WTC11 (cell line): Measurements from ENCODE around the gene CTTNBP2. TPM values are rescaled to one million over a fixed set of nuclear protein-coding genes. Genes with fewer than 3 reads are reported as not detected.

ENCODE experiments used
- ATAC-seq: fragments of 200-7000 bp; cut with Tn5 transposase; 2 replicates; pipeline ENCODE4 v1.10.0; 2021; ENCODE audit warnings: mild to moderate bottlenecking, moderate library complexity
- CTCF ChIA-PET: fragments of 300-600 bp; sonication (Branson Sonifier 250); formaldehyde crosslinking; loops from one replicate; lab custom pipeline; 2021; ENCODE audit warnings: antibody characterized with exemption; lab: Charles Lee
- POLR2A ChIA-PET: fragments of 350-600 bp; sonication (Branson Sonifier 250); formaldehyde crosslinking; loops from one replicate; lab custom pipeline; 2021; ENCODE audit warnings: antibody characterized with exemption; lab: Charles Lee
- DNase-seq: peaks from one replicate; pipeline ENCODE4 v3.0.0; 2021; ENCODE audit warnings: low spot score
- H3K27ac Mint-ChIP-seq: 2 replicates; pipeline ENCODE4 v1.8.0; 2021; ENCODE audit warnings: mixed read lengths
- H3K27me3 Mint-ChIP-seq: 2 replicates; pipeline ENCODE4 v1.8.0; 2021; ENCODE audit warnings: low read depth, mild to moderate bottlenecking, moderate library complexity, mixed read lengths
- H3K36me3 Mint-ChIP-seq: 2 replicates; pipeline ENCODE4 v1.8.0; 2021; ENCODE audit warnings: mixed read lengths
- H3K4me1 Mint-ChIP-seq: 2 replicates; pipeline ENCODE4 v1.8.0; 2022; ENCODE audit warnings: mixed read lengths
- H3K4me3 Mint-ChIP-seq: 2 replicates; pipeline ENCODE4 v1.8.0; 2021; ENCODE audit warnings: mild to moderate bottlenecking, moderate library complexity, mixed read lengths
- H3K9me3 Mint-ChIP-seq: 2 replicates; pipeline ENCODE4 v1.8.0; 2021; ENCODE audit warnings: mixed read lengths
- FOXJ3 ChIP-seq: sonication (generic); formaldehyde crosslinking; IDR thresholded peaks from 2 replicates; pipeline ENCODE4 v1.9.0; 2021; ENCODE audit warnings: missing genetic modification reagents, mild to moderate bottlenecking, borderline replicate concordance
- GTF2I ChIP-seq: fragments of 250-450 bp; sonication (Bioruptor Pico); conservative IDR thresholded peaks from 2 replicates; pipeline ENCODE4 v1.4.0; 2021; ENCODE audit warnings: mild to moderate bottlenecking
- JAZF1 ChIP-seq: fragments of 250-450 bp; sonication (Bioruptor Pico); IDR thresholded peaks from 2 replicates; pipeline ENCODE4 v1.9.0; 2021; ENCODE audit warnings: moderate library complexity, mild to moderate bottlenecking, inconsistent platforms
- MXD4 ChIP-seq: fragments of 250-450 bp; sonication (Bioruptor Pico); IDR thresholded peaks from 2 replicates; pipeline ENCODE4 v1.8.0; 2021; ENCODE audit warnings: mild to moderate bottlenecking, moderate library complexity, borderline replicate concordance
- RORB ChIP-seq: fragments of 250-450 bp; sonication (Bioruptor Pico); IDR thresholded peaks from 2 replicates; pipeline ENCODE4 v1.9.0; 2021; ENCODE audit warnings: mild to moderate bottlenecking
- SMAD3 ChIP-seq: sonication (generic); formaldehyde crosslinking; IDR thresholded peaks from 2 replicates; pipeline ENCODE4 v1.8.0; 2022; ENCODE audit warnings: missing genetic modification reagents, mild to moderate bottlenecking, borderline replicate concordance
- ZNF396 ChIP-seq: fragments of 250-450 bp; sonication (Bioruptor Pico); IDR thresholded peaks from 2 replicates; pipeline ENCODE4 v1.8.0; 2021; ENCODE audit warnings: mild to moderate bottlenecking, moderate library complexity, borderline replicate concordance
- total RNA-seq: library from RNA; stranded (reverse); gene quantifications from 3 replicates; pipeline ENCODE4 v1.2.3, GENCODE V29; 2021
- TF ChIP-seq, protein P1 (sequence below): sonication (generic); formaldehyde crosslinking; IDR thresholded peaks from 2 replicates; pipeline ENCODE4 v1.8.1; 2022; ENCODE audit warnings: low read depth, missing genetic modification reagents, borderline replicate concordance
- TF ChIP-seq, protein P2 (sequence below): sonication (generic); formaldehyde crosslinking; IDR thresholded peaks from 2 replicates; pipeline ENCODE4 v1.8.1; 2022; ENCODE audit warnings: mild to moderate bottlenecking, moderate library complexity, missing genetic modification reagents
- TF ChIP-seq, protein P3 (sequence below): sonication (generic); formaldehyde crosslinking; IDR thresholded peaks from 2 replicates; pipeline ENCODE4 v1.8.1; 2023; ENCODE audit warnings: mild to moderate bottlenecking, missing genetic modification reagents
- TF ChIP-seq, protein P4 (sequence below): sonication (generic); formaldehyde crosslinking; IDR thresholded peaks from 2 replicates; pipeline ENCODE4 v1.8.0; 2022; ENCODE audit warnings: mild to moderate bottlenecking, missing genetic modification reagents
- TF ChIP-seq, protein P5 (sequence below): sonication (generic); formaldehyde crosslinking; conservative IDR thresholded peaks from 2 replicates; pipeline ENCODE4 v1.8.1; 2023; ENCODE audit warnings: mild to moderate bottlenecking, low read depth, missing genetic modification reagents, moderate library complexity
- TF ChIP-seq, protein P6 (sequence below): sonication (generic); formaldehyde crosslinking; IDR thresholded peaks from 2 replicates; pipeline ENCODE4 v1.8.1; 2023; ENCODE audit warnings: mild to moderate bottlenecking, missing genetic modification reagents
- TF ChIP-seq, protein P7 (sequence below): fragments of 250-450 bp; sonication (Bioruptor Pico); IDR thresholded peaks from 2 replicates; pipeline ENCODE4 v1.9.0; 2021; ENCODE audit warnings: mild to moderate bottlenecking, borderline replicate concordance

CTTNBP2 gene
- total RNA-seq, 1 experiment from 2014 or later, result 22.1 TPM

DNA sequence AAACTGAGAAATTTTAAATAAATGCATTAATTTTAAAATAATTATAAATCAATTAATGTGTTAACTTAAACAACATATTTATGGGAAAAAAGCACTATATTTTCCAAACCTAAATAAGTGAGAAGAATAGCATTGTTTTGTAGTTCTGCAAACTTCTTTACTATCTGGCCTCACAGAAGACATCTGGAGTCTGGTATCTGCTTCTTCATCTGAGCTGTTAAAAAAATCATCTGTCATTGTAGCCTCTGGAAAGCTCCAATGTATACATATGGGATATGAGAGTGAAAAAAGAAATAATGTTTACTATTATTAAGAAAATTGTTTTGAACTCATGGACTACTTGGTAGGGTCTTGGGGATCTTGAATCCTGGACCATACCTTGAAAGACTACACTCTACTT, 32.2 kb downstream of the CTTNBP2 start (continued):
- TF ChIP-seq, protein P1, sequence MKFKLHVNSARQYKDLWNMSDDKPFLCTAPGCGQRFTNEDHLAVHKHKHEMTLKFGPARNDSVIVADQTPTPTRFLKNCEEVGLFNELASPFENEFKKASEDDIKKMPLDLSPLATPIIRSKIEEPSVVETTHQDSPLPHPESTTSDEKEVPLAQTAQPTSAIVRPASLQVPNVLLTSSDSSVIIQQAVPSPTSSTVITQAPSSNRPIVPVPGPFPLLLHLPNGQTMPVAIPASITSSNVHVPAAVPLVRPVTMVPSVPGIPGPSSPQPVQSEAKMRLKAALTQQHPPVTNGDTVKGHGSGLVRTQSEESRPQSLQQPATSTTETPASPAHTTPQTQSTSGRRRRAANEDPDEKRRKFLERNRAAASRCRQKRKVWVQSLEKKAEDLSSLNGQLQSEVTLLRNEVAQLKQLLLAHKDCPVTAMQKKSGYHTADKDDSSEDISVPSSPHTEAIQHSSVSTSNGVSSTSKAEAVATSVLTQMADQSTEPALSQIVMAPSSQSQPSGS, result no peak
- TF ChIP-seq ZNF396 (CRISPR knock-in tag), result no peak
- TF ChIP-seq FOXJ3, result no peak
- TF ChIP-seq, all 79 proteins: peak for 0

DNA sequence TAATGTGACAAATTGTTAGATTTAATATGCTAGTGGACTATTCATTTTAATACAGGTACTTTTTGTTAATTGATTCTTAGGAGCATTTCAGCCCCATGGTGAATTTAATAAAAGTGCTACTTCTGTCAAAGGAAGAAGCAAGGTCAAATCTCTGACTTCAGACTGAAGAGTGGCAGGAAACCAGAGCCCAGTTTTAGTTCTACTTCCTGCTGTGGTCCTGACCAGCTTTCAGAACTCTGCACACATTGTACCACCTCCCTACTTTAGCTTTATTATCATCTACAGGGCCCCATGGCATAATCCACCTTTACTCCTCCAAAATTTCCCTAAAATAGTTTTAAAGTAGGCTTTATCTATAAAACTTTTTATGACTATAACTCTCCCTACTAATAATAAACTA, 33.7 kb downstream of the CTTNBP2 start:
- DNase-seq, result no peak
- no peak for TF ChIP-seq RORB
- TF ChIP-seq, protein P2, sequence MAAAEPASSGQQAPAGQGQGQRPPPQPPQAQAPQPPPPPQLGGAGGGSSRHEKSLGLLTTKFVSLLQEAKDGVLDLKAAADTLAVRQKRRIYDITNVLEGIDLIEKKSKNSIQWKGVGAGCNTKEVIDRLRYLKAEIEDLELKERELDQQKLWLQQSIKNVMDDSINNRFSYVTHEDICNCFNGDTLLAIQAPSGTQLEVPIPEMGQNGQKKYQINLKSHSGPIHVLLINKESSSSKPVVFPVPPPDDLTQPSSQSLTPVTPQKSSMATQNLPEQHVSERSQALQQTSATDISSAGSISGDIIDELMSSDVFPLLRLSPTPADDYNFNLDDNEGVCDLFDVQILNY (CRISPR knock-in tag), result no peak
- TF ChIP-seq, protein P3, sequence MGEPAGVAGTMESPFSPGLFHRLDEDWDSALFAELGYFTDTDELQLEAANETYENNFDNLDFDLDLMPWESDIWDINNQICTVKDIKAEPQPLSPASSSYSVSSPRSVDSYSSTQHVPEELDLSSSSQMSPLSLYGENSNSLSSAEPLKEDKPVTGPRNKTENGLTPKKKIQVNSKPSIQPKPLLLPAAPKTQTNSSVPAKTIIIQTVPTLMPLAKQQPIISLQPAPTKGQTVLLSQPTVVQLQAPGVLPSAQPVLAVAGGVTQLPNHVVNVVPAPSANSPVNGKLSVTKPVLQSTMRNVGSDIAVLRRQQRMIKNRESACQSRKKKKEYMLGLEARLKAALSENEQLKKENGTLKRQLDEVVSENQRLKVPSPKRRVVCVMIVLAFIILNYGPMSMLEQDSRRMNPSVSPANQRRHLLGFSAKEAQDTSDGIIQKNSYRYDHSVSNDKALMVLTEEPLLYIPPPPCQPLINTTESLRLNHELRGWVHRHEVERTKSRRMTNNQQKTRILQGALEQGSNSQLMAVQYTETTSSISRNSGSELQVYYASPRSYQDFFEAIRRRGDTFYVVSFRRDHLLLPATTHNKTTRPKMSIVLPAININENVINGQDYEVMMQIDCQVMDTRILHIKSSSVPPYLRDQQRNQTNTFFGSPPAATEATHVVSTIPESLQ (CRISPR knock-in tag), result no peak
- no peak for TF ChIP-seq JAZF1 (CRISPR knock-in tag)
- TF ChIP-seq, protein P4, sequence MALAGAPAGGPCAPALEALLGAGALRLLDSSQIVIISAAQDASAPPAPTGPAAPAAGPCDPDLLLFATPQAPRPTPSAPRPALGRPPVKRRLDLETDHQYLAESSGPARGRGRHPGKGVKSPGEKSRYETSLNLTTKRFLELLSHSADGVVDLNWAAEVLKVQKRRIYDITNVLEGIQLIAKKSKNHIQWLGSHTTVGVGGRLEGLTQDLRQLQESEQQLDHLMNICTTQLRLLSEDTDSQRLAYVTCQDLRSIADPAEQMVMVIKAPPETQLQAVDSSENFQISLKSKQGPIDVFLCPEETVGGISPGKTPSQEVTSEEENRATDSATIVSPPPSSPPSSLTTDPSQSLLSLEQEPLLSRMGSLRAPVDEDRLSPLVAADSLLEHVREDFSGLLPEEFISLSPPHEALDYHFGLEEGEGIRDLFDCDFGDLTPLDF (CRISPR knock-in tag), result no peak
- TF ChIP-seq, protein P5, sequence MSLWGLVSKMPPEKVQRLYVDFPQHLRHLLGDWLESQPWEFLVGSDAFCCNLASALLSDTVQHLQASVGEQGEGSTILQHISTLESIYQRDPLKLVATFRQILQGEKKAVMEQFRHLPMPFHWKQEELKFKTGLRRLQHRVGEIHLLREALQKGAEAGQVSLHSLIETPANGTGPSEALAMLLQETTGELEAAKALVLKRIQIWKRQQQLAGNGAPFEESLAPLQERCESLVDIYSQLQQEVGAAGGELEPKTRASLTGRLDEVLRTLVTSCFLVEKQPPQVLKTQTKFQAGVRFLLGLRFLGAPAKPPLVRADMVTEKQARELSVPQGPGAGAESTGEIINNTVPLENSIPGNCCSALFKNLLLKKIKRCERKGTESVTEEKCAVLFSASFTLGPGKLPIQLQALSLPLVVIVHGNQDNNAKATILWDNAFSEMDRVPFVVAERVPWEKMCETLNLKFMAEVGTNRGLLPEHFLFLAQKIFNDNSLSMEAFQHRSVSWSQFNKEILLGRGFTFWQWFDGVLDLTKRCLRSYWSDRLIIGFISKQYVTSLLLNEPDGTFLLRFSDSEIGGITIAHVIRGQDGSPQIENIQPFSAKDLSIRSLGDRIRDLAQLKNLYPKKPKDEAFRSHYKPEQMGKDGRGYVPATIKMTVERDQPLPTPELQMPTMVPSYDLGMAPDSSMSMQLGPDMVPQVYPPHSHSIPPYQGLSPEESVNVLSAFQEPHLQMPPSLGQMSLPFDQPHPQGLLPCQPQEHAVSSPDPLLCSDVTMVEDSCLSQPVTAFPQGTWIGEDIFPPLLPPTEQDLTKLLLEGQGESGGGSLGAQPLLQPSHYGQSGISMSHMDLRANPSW (CRISPR knock-in tag), result no peak
- TF ChIP-seq MXD4 (CRISPR knock-in tag), result no peak
- no peak for TF ChIP-seq SMAD3
- no peak for TF ChIP-seq GTF2I (CRISPR knock-in tag)
- TF ChIP-seq, protein P6, sequence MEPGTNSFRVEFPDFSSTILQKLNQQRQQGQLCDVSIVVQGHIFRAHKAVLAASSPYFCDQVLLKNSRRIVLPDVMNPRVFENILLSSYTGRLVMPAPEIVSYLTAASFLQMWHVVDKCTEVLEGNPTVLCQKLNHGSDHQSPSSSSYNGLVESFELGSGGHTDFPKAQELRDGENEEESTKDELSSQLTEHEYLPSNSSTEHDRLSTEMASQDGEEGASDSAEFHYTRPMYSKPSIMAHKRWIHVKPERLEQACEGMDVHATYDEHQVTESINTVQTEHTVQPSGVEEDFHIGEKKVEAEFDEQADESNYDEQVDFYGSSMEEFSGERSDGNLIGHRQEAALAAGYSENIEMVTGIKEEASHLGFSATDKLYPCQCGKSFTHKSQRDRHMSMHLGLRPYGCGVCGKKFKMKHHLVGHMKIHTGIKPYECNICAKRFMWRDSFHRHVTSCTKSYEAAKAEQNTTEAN (CRISPR knock-in tag), result no peak
- TF ChIP-seq, protein P7, sequence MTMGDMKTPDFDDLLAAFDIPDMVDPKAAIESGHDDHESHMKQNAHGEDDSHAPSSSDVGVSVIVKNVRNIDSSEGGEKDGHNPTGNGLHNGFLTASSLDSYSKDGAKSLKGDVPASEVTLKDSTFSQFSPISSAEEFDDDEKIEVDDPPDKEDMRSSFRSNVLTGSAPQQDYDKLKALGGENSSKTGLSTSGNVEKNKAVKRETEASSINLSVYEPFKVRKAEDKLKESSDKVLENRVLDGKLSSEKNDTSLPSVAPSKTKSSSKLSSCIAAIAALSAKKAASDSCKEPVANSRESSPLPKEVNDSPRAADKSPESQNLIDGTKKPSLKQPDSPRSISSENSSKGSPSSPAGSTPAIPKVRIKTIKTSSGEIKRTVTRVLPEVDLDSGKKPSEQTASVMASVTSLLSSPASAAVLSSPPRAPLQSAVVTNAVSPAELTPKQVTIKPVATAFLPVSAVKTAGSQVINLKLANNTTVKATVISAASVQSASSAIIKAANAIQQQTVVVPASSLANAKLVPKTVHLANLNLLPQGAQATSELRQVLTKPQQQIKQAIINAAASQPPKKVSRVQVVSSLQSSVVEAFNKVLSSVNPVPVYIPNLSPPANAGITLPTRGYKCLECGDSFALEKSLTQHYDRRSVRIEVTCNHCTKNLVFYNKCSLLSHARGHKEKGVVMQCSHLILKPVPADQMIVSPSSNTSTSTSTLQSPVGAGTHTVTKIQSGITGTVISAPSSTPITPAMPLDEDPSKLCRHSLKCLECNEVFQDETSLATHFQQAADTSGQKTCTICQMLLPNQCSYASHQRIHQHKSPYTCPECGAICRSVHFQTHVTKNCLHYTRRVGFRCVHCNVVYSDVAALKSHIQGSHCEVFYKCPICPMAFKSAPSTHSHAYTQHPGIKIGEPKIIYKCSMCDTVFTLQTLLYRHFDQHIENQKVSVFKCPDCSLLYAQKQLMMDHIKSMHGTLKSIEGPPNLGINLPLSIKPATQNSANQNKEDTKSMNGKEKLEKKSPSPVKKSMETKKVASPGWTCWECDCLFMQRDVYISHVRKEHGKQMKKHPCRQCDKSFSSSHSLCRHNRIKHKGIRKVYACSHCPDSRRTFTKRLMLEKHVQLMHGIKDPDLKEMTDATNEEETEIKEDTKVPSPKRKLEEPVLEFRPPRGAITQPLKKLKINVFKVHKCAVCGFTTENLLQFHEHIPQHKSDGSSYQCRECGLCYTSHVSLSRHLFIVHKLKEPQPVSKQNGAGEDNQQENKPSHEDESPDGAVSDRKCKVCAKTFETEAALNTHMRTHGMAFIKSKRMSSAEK, result no peak
- TF ChIP-seq, all 79 proteins: peak for 0
- H3K27me3 Mint-ChIP-seq, result no peaks in the 10 kb centered on the region
- CTCF ChIA-PET, result no interaction called here
- ATAC-seq, result no peak
- peaks cover 21% of the 10 kb centered on the region for H3K36me3 Mint-ChIP-seq
- no peak overlapping the region for H3K27ac Mint-ChIP-seq
- POLR2A ChIA-PET, result no interaction called here
- H3K9me3 Mint-ChIP-seq, result peaks cover 14% of the 10 kb centered on the region
- no peak overlapping the region for H3K4me3 Mint-ChIP-seq
- H3K4me1 Mint-ChIP-seq, result peaks cover 41% of the 10 kb centered on the region
